HL-60 (cell line): Measurements from ENCODE around the gene OXLD1.

Source experiments
- DNase-seq, 2 experiments: peaks; one replicate each; pipeline ENCODE4 v3.0.0-alpha.2; 2010 to 2020; ENCODE audit warnings: low read depth in 1 of 2, low spot score in 1 of 2
- H3K27ac ChIP-seq: fragments of 250-450 bp; sonication (Bioruptor Pico); replicated peaks from 2 replicates; pipeline ENCODE4 v1.5.1; 2020; ENCODE audit warnings: mild to moderate bottlenecking, moderate library complexity
- H3K27me3 ChIP-seq: fragments of 250-450 bp; sonication (Bioruptor Pico); 2 replicates; pipeline ENCODE4 v1.5.1; 2021; ENCODE audit warnings: mild to moderate bottlenecking, moderate library complexity; ENCODE audit not compliant: insufficient read depth, poor library complexity, severe bottlenecking
- H3K4me3 ChIP-seq: replicated peaks from 2 replicates; pipeline ENCODE4 v1.5.1; 2011; ENCODE audit warnings: mild to moderate bottlenecking, control low read depth, low read length; ENCODE audit not compliant: insufficient read depth
- GABPA ChIP-seq: IDR thresholded peaks from 2 replicates; pipeline ENCODE4 v1.6.1; 2012; ENCODE audit warnings: low read depth
- POLR2AphosphoS5 ChIP-seq: IDR thresholded peaks from 2 replicates; pipeline ENCODE4 v1.6.1; 2012; ENCODE audit warnings: low read depth
- SPI1 ChIP-seq: IDR thresholded peaks from 2 replicates; pipeline ENCODE4 v1.6.1; 2012; ENCODE audit warnings: low read depth, mild to moderate bottlenecking, borderline replicate concordance
- TF ChIP-seq, protein P1 (sequence below): IDR thresholded peaks from 2 replicates; pipeline ENCODE4 v1.6.1; 2012; ENCODE audit warnings: low read depth; ENCODE audit not compliant: insufficient replicate concordance
- TF ChIP-seq, protein P2 (sequence below): IDR thresholded peaks from one replicate; pipeline ENCODE4 v1.5.1; 2011; ENCODE audit warnings: low read length, control low read depth, inconsistent platforms; ENCODE audit not compliant: insufficient read depth

The OXLD1 gene

DNA sequence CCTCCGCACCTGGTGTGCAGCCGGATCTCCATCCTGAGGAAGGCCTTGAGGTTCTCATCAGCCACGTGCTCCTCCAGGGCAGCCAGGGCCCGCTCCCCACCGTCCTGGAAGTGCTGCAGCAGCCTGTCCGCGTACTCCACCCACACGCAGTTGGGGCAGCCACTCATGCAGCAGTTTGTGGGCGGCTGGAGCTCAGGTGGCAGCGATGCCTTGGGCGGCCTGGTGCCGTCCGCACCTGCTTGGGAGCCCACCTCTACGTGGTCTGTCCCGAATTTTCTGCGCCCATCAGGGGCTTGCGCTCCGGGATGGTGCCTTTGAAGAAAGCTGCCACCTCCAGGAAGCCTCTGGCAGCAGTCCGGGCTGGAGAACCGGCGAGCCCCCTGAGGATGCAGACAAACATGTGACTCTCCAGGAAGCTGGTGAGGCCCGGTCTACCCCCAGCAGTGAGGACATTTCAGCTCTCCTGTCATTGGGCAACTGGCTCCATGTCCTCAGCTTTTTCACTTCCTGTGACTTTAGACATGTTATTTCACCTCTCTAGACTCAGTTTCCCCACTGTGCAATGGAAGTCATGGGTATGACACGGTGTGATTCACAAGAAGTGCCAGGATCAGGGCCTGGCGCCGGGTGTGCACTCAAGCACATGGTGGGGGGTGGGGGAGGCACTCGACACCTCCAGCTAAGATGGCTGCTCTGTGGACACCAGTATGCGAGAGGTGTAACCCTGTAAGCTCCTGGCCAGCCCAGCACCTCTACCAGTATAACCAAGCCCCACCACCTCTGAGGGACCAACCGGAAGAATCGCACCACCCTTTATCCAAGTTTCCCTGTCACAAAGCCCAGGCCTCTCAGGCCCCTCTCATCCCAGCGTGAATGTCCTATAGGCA, 957 bp downstream of the OXLD1 start:
- H3K27me3 ChIP-seq, result no peaks in the 10 kb centered on the region
- TF ChIP-seq, protein P1, sequence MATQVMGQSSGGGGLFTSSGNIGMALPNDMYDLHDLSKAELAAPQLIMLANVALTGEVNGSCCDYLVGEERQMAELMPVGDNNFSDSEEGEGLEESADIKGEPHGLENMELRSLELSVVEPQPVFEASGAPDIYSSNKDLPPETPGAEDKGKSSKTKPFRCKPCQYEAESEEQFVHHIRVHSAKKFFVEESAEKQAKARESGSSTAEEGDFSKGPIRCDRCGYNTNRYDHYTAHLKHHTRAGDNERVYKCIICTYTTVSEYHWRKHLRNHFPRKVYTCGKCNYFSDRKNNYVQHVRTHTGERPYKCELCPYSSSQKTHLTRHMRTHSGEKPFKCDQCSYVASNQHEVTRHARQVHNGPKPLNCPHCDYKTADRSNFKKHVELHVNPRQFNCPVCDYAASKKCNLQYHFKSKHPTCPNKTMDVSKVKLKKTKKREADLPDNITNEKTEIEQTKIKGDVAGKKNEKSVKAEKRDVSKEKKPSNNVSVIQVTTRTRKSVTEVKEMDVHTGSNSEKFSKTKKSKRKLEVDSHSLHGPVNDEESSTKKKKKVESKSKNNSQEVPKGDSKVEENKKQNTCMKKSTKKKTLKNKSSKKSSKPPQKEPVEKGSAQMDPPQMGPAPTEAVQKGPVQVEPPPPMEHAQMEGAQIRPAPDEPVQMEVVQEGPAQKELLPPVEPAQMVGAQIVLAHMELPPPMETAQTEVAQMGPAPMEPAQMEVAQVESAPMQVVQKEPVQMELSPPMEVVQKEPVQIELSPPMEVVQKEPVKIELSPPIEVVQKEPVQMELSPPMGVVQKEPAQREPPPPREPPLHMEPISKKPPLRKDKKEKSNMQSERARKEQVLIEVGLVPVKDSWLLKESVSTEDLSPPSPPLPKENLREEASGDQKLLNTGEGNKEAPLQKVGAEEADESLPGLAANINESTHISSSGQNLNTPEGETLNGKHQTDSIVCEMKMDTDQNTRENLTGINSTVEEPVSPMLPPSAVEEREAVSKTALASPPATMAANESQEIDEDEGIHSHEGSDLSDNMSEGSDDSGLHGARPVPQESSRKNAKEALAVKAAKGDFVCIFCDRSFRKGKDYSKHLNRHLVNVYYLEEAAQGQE, result peak; percentile 4
- TF ChIP-seq POLR2AphosphoS5, result no peak; the same call in 1 of the 2 replicates
- no peak for TF ChIP-seq GABPA
- H3K4me3 ChIP-seq, result peak overlapping the region; percentile 93
- peak; percentile 60 to 62 for DNase-seq
- peak overlapping the region; percentile 93 for H3K27ac ChIP-seq

DNA sequence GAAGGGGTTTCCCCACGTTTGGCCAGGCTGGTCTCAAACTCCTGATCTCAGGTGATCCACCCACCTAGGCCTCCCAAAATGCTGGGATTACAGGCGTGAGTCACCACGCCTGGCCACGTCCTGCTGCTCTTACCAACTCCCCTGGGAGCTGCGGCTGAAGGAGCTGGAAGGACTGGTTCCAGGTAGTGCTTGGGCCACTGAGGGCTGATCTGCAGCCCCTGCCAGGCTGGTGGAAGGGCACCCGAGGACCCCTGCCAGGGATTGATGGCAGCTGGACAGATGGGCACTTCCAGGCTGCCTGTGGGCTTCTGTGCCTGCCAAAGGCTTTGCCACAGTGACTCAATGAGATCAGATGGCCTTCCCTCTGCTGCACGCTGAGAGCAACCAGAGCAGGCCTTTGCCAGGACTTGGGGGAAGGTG, 2.3 kb downstream of the OXLD1 start:
- Histone ChIP-seq H3K27me3 (no peaks in the 10 kb centered on the region), H3K4me3 (no peak overlapping the region), H3K27ac (no peak overlapping the region)
- DNase-seq, result no peak
- no peak for TF ChIP-seq SPI1
- no peak for TF ChIP-seq GABPA
- TF ChIP-seq, protein P1, result no peak
- TF ChIP-seq, protein P2, sequence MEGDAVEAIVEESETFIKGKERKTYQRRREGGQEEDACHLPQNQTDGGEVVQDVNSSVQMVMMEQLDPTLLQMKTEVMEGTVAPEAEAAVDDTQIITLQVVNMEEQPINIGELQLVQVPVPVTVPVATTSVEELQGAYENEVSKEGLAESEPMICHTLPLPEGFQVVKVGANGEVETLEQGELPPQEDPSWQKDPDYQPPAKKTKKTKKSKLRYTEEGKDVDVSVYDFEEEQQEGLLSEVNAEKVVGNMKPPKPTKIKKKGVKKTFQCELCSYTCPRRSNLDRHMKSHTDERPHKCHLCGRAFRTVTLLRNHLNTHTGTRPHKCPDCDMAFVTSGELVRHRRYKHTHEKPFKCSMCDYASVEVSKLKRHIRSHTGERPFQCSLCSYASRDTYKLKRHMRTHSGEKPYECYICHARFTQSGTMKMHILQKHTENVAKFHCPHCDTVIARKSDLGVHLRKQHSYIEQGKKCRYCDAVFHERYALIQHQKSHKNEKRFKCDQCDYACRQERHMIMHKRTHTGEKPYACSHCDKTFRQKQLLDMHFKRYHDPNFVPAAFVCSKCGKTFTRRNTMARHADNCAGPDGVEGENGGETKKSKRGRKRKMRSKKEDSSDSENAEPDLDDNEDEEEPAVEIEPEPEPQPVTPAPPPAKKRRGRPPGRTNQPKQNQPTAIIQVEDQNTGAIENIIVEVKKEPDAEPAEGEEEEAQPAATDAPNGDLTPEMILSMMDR, result no peak
- no peak for TF ChIP-seq POLR2AphosphoS5

DNA sequence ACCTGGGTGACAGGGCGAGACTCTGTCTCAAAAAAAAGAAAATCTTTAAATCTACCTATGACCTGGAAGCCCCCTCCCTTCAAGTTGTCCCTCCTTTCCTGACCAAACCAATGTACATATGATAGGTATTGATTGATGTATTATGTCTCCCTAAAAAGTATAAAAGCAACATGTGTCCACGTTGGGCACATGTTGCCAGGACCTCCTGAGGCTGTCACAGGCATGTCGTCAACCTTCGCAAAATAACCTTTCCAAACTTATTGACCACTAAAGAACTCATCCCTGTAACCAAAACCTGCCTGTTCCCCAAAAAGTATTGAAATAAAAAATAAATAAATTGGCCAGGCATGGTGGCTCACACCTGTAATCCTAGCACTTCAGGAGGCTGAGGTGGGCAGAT, 4.4 kb downstream of the OXLD1 start:
- no peak for DNase-seq
- TF ChIP-seq SPI1, result no peak
- TF ChIP-seq, protein P1, result no peak
- no peak for TF ChIP-seq POLR2AphosphoS5
- no peak for TF ChIP-seq GABPA
- TF ChIP-seq, protein P2, result no peak
- H3K4me3 ChIP-seq, result no peak overlapping the region
- H3K27me3 ChIP-seq, result no peaks in the 10 kb centered on the region
- H3K27ac ChIP-seq, result no peak overlapping the region
